ENCODE results near the gene CIROP. TPM values are rescaled to one million over a fixed set of nuclear protein-coding genes. Genes with fewer than 3 reads are reported as not detected.

Gene CIROP
- total and polyA plus RNA-seq, 9 of the 15 experiments (the other 6 are each of a cell fraction or from before 2014, with no cell fraction given): not detected

DNA sequence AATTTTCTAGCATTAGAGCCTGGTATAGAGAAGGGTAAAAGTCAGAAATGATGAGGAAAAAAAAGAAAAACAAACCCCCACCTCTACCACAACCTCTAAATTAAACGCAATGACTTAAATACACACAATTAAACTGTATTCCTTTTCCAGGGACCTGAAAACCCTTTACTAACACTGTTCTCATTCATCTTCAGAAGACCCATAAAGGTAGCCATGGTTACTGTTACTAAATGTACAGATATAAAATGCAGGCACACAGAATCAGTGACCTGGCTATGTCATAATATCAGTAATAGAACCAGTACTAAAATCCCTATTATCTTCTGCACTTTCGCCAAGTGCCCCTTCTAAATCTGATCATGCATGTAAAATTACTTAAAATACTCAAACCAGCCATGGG is 11.3 kb downstream of the CIROP start (continued):
- TF ChIP-seq, protein P1, sequence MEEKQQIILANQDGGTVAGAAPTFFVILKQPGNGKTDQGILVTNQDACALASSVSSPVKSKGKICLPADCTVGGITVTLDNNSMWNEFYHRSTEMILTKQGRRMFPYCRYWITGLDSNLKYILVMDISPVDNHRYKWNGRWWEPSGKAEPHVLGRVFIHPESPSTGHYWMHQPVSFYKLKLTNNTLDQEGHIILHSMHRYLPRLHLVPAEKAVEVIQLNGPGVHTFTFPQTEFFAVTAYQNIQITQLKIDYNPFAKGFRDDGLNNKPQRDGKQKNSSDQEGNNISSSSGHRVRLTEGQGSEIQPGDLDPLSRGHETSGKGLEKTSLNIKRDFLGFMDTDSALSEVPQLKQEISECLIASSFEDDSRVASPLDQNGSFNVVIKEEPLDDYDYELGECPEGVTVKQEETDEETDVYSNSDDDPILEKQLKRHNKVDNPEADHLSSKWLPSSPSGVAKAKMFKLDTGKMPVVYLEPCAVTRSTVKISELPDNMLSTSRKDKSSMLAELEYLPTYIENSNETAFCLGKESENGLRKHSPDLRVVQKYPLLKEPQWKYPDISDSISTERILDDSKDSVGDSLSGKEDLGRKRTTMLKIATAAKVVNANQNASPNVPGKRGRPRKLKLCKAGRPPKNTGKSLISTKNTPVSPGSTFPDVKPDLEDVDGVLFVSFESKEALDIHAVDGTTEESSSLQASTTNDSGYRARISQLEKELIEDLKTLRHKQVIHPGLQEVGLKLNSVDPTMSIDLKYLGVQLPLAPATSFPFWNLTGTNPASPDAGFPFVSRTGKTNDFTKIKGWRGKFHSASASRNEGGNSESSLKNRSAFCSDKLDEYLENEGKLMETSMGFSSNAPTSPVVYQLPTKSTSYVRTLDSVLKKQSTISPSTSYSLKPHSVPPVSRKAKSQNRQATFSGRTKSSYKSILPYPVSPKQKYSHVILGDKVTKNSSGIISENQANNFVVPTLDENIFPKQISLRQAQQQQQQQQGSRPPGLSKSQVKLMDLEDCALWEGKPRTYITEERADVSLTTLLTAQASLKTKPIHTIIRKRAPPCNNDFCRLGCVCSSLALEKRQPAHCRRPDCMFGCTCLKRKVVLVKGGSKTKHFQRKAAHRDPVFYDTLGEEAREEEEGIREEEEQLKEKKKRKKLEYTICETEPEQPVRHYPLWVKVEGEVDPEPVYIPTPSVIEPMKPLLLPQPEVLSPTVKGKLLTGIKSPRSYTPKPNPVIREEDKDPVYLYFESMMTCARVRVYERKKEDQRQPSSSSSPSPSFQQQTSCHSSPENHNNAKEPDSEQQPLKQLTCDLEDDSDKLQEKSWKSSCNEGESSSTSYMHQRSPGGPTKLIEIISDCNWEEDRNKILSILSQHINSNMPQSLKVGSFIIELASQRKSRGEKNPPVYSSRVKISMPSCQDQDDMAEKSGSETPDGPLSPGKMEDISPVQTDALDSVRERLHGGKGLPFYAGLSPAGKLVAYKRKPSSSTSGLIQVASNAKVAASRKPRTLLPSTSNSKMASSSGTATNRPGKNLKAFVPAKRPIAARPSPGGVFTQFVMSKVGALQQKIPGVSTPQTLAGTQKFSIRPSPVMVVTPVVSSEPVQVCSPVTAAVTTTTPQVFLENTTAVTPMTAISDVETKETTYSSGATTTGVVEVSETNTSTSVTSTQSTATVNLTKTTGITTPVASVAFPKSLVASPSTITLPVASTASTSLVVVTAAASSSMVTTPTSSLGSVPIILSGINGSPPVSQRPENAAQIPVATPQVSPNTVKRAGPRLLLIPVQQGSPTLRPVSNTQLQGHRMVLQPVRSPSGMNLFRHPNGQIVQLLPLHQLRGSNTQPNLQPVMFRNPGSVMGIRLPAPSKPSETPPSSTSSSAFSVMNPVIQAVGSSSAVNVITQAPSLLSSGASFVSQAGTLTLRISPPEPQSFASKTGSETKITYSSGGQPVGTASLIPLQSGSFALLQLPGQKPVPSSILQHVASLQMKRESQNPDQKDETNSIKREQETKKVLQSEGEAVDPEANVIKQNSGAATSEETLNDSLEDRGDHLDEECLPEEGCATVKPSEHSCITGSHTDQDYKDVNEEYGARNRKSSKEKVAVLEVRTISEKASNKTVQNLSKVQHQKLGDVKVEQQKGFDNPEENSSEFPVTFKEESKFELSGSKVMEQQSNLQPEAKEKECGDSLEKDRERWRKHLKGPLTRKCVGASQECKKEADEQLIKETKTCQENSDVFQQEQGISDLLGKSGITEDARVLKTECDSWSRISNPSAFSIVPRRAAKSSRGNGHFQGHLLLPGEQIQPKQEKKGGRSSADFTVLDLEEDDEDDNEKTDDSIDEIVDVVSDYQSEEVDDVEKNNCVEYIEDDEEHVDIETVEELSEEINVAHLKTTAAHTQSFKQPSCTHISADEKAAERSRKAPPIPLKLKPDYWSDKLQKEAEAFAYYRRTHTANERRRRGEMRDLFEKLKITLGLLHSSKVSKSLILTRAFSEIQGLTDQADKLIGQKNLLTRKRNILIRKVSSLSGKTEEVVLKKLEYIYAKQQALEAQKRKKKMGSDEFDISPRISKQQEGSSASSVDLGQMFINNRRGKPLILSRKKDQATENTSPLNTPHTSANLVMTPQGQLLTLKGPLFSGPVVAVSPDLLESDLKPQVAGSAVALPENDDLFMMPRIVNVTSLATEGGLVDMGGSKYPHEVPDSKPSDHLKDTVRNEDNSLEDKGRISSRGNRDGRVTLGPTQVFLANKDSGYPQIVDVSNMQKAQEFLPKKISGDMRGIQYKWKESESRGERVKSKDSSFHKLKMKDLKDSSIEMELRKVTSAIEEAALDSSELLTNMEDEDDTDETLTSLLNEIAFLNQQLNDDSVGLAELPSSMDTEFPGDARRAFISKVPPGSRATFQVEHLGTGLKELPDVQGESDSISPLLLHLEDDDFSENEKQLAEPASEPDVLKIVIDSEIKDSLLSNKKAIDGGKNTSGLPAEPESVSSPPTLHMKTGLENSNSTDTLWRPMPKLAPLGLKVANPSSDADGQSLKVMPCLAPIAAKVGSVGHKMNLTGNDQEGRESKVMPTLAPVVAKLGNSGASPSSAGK (IDR thresholded peaks at IDR 0.05): no peak
- peak; percentile 54; the same call in 1 of the 2 replicates for TF ChIP-seq RFX1 (IDR thresholded peaks at IDR 0.05)
- TF ChIP-seq SLC30A9 (CRISPR knock-in tag; IDR thresholded peaks at IDR 0.05): no peak

All from K562 (cell line).